CD4-positive, alpha-beta T cell treated with Interferon alpha-2 for 1 hour (primary cell): ENCODE measurements around the gene IFNG.

Experiments used
- DNase-seq, 2 donors: peaks; one replicate each; pipeline ENCODE4 v3.0.0-alpha.2; 2020 to 2022

The IFNG gene

GRCh38 chr12:68113644-68114043 is 45.9 kb downstream of the IFNG start:
- peak; percentile 26 to 63 for DNase-seq

- no peak for DNase-seq
These were observed 47.5 kb downstream of the IFNG start for GRCh38 chr12:68111995-68112394.

- DNase-seq: no peak
These were observed 49.9 kb downstream of the IFNG start for GRCh38 chr12:68109444-68110217.

GRCh38 chr12:68109001-68109400 is 50.5 kb downstream of the IFNG start:
- DNase-seq: no peak

GRCh38 chr12:68106660-68107059 is 52.9 kb downstream of the IFNG start:
- DNase-seq: no peak

- no peak for DNase-seq
These were observed 53.4 kb downstream of the IFNG start for GRCh38 chr12:68106160-68106559.
